HG02852 (cell line): Measurements from ENCODE around the gene TRAPPC2B.

Source experiments
- ATAC-seq: cut with Tn5 transposase; IDR thresholded peaks from one replicate; pipeline ENCODE4 v1.9.1; 2021; ENCODE audit warnings: mild to moderate bottlenecking, moderate library complexity; ENCODE audit not compliant: unreplicated experiment

Gene TRAPPC2B

GRCh38 chr19:57362997-57363687 is at the start of gene TRAPPC2B, which contains the start of gene ZNF547:
Gene TRAPPC2B, plus strand, starts transcription at chr19:57363551. Its CDS starts 1,283 bp downstream, at chr19:57364834.
Gene ZNF547, plus strand, starts transcription at chr19:57363551. Its CDS starts 5,005 bp downstream, at chr19:57368556.
- peak; percentile 93 for ATAC-seq

DNA sequence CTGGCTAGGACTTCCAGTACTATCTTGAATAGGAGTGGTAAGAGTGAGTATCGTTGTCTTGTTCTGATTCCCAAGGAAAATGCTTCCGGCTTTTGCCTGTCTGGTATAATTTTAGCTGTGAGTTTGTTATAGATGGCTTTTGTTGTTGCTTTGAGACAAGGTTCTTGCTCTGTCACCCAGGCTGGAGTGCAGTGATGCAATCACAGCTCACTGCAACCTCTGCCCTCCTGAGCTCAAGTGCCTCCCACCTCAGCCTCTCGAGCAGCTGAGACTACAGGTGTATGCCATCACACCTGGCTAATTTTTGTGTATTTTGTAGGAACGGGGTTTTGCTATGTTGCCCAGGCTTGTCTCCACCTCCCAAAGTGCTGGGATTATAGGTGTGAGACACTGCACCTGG is 49.2 kb upstream of the TRAPPC2B start:
- no peak for ATAC-seq

GRCh38 chr19:57317503-57317902 is 45.8 kb upstream of the TRAPPC2B start:
- ATAC-seq: no peak

- no peak for ATAC-seq
Measured at GRCh38 chr19:57319869-57320179, 43.5 kb upstream of the TRAPPC2B start.

DNA sequence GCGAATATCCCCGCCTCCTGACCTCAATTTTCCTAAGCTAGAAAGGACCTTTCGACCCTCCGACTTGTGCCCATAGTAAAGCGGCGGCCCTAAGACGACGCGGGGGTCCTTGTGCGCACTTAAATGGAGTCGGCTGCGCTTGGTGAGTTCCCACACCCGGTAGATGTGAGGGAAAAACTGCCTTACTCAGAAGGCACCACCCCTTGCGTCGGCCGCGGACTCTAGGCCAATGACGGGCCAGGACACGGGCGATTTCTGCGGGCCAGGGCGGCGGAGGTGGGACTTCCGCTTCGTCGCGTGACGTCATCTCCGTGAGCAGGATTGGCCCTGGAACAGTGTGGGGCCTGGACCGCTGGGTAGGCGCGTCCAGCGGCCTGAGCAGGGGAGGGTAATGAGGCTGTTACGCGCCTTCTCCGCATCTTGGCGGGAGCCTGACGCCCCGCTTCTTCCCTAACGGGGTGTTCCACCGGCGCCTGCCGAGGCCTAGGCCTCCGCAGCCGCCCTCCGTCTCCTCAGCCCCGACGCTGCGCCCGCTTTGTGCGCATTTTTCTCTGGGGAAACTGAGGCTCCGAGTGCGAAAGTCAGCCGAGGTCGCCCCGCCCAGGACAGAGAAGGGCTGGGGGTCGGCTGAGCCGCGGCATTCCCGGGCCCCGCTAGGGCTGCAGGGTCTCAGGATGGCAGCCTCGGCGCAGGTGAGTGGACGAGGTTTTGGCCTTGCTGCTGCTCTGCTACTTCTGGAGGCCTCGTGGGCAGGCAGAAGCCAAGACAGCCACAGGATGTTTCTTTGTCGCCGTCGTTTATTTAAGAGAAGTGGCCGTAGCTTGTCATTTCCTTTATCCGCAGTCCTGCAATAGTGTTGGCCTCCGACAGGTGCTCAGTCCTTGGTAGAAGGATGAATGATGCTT is 42.9 kb upstream of the TRAPPC2B start, which contains the start of gene ZNF543:
TSS of gene ZNF543 (plus strand) at position 293 of the 905 bp plus-strand sequence. CDS start at position 675, 382 bp downstream.
- peak; percentile 96 for ATAC-seq

DNA sequence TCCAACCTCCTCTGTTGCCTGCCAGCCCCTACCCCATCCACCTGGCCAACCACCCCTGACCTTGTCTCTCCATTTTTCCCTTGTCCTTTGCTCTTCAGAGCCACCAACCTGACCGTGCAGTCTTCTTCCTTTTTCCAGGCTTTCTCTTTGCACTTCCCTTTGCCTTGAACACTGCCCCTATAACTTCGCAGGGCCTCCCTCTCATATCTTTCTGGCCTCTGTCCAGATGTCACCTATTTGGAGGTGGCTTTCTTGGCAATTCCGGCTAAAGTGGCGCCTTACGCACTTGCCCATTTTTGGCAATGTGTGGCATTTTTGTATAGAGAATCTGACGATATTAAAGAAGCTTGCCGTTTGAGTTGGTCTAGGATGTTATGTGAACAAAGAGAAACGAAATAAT is 42.2 kb upstream of the TRAPPC2B start:
- no peak for ATAC-seq

- ATAC-seq: no peak
Measured at GRCh38 chr19:57321751-57322150, 41.6 kb upstream of the TRAPPC2B start.

DNA sequence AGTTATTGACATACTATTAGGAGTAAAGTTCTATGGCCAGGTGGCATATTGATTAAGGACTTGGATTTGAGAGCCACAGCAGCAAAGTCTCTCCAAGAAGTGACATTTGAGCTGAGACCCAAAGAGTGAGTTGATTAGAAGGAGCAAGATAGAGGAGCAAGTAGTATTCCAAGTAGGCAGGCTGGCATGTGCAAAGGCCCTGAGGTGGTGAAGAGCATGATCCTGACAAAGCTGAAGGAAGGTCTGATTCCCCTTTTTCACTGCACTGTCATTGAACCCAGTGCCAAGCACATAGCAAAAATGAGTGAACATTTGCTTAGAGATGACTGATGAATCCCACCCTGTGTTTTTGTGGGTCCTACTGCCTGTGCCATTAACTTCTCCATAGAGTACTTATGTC is 38.4 kb upstream of the TRAPPC2B start:
- ATAC-seq: no peak

GRCh38 chr19:57327993-57328392 is 35.4 kb upstream of the TRAPPC2B start:
- ATAC-seq: no peak

GRCh38 chr19:57334191-57334590 is 29.2 kb upstream of the TRAPPC2B start:
- no peak for ATAC-seq

DNA sequence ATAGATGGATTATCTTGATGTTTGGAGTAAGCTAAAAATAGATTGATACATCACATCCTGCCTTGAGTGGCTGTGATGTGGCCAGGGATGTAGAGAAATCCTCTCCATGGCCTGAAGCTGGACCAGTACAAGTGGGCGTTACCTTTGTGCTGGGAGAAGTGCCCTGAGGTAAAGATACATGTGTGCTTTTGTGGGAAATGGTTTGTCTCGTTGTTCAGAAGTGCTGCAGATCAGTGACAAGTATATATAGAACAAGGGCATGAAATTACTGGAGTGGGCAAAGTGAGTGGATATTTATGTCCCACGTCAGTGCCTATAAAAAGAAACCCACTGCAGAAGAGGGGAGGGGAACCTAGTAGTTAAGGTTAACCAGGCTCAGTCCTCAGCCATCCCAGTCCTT is 24.5 kb upstream of the TRAPPC2B start:
- no peak for ATAC-seq

- no peak for ATAC-seq
Measured at GRCh38 chr19:57342582-57342981, 20.8 kb upstream of the TRAPPC2B start.

- ATAC-seq: no peak
Measured at GRCh38 chr19:57348136-57348535, 15.2 kb upstream of the TRAPPC2B start.

- ATAC-seq: peak; percentile 96
Measured at GRCh38 chr19:57350877-57351805, 12.2 kb upstream of the TRAPPC2B start, which contains the start of gene ZNF304. Gene ZNF304, plus strand, starts transcription at chr19:57351271. Its CDS starts 394 bp downstream, at chr19:57351665.

- ATAC-seq: no peak
Measured at GRCh38 chr19:57351867-57352266, 11.5 kb upstream of the TRAPPC2B start.

DNA sequence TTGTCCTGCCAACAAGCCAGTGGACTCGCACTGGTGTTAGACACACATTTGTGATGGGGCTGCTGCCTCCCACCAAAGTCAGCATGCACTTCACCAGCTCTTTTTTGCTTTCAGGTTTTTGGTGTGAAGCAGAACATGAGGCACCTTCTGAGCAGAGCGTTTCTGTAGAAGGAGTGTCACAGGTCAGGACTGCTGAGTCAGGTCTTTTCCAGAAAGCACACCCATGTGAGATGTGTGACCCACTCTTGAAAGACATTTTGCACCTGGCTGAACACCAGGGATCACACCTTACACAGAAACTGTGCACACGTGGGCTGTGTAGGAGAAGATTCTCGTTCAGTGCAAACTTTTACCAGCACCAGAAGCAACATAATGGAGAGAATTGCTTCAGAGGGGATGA is 7.4 kb upstream of the TRAPPC2B start:
- ATAC-seq: no peak

DNA sequence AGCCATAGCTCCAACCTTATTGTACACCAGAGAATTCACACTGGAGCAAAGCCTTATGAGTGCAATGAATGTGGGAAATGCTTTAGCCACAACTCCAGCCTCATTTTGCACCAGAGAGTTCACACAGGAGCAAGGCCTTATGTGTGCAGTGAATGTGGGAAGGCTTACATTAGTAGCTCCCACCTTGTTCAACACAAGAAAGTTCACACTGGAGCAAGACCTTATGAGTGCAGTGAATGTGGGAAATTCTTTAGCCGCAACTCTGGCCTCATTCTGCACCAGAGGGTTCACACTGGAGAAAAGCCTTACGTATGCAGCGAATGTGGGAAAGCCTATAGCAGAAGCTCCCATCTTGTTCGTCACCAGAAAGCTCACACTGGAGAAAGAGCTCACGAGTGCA is 5.9 kb upstream of the TRAPPC2B start:
- ATAC-seq: no peak

GRCh38 chr19:57359300-57359699 is 4.1 kb upstream of the TRAPPC2B start:
- no peak for ATAC-seq

DNA sequence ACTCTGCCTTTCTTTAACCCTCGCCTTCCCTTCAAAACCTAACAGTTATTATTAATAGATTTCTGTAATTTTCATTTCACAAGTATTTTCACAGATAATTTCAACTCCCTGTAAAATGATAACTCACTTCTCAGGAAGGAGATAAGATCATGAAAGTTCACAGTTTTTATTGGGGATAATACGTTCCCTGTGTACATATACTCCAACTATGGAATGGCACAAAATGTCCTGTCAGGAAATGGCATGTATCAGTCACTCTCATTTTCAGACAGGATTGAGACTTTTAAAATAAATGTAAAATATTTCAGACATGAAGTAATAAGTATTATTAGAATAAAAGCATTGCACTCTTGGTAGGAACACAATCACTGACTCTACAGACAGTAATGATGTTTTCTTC is 932 bp upstream of the TRAPPC2B start:
- ATAC-seq: no peak

- ATAC-seq: peak; percentile 27
Measured at GRCh38 chr19:57363688-57364181, 384 bp downstream of the TRAPPC2B start.

- ATAC-seq: no peak
Measured at GRCh38 chr19:57366776-57367175, 3.4 kb downstream of the TRAPPC2B start.
